NCI-H2029 treated with DMSO at 0.1 percent for 48 hours (cell line): ENCODE measurements around the gene SYT3.

Experiments used
- DNase-seq: peaks from one replicate; lab custom pipeline; 2025; lab: John Stamatoyannopoulos, UW

SYT3 gene

DNA sequence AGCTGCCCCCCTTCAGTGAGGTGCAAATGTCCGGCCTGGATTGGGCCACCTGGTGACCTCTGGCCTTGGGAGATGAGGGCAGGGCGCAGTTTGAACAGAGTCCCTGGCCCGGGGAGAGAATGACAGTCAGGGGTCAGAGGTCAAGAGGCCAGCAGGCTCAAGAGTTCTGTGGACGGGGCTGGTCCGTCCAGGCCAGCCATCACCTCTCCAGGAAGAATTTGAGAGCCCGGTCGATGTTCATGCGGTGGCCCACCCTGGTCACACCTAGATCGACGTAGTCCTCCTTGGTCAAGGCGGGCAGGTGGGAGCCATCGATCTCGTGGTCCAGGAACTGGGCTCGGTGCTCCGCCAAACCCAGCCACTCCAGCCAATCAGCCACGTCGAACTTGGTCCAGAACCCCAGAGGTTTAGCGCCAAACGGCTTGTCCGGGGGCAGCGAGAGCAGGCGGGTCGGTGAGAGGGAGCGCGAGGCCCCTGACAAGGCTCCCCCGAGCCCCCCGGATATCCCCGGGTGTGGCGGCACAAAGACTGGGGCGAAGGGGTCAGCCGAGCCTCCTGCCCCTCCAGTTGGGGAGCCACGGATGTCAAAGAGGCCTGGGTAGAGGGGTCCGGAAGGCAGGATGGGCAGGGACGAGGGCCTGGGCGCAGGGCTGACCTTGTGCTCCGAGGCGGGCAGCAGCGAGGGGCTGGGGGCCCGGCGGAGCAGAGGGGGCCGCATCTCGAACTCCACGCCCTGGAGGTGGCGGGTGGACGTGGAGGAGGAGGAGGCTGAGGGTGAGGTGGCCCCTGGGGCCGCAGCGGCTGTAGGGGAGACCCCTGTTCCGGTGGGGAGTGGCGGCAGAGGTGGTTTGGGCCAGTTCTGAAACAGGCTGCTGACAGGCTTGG lies 22.3 kb upstream of the SYT3 start:
- DNase-seq, result no peak

DNA sequence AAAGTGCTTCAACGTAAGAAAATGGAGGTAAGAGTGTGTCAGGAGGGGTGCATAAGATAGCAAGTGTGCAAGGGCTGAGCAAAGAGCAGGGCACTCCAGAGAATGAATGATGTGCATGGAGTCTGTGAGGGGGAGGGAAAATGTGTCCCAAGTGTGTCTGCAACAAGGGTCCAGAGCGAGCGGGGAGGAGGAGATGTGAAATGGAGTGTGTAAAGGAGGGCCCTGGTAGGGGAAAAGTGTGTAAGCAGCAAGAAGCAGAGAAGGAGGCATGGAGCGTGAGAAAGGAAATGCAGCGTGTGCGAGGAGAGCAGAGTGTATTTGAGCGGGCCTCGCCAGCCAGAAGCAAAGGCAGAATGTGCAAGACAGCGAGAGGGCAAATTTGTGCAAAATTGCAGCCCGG lies 21.3 kb upstream of the SYT3 start:
- DNase-seq, result no peak

DNA sequence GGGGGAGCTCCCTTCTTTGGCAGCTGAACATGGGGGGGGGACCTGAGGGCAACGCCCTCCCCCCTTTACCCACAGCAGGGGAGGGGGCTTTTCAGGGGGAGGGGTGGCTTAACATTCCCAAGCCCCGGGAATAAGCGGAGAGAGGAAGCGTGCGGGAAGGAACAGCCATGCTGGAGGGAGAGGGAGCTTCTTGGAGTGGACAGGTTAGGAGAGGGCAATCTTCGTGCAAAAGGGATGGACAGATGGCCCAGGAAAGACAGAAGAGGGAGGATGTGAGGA lies 20.3 kb upstream of the SYT3 start:
- DNase-seq, result no peak

DNA sequence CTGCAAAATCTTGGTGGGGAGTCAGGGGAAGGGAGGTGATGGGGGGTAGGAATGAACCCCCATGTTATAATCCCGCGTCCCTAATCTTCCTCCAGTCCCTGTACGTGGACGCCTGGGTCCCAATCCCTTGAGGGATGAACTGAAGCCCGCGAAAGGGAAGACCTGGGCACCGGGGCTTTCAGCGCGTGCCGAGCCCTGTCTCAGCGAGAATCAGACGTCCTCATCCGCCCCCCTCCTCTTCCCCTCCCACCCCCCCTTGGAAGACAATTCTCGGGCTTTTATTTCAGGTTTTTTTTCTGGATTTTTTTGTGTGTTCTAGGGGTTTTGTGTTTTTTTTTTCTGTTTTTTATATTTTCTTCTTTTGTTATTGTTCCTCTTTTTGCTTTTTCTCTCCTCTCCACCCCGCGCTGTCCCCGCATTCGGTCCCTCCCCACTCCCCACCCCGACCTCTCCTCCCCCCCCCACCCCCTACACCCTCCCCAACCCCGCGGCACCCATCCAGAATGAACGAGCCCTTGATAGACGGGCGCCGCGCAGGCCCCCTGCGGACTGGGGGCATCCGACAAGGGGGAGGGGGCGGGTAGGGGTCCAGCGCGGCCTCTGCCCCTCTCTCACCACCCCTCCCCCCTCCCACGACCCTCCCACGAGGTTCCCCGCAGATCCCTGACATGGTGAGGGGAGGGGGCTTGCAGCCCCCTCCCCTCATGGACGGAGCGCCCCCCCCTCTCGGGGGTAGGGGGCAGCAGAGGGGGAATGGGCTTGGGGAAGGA lies 19.8 kb upstream of the SYT3 start:
- DNase-seq, result no peak

DNA sequence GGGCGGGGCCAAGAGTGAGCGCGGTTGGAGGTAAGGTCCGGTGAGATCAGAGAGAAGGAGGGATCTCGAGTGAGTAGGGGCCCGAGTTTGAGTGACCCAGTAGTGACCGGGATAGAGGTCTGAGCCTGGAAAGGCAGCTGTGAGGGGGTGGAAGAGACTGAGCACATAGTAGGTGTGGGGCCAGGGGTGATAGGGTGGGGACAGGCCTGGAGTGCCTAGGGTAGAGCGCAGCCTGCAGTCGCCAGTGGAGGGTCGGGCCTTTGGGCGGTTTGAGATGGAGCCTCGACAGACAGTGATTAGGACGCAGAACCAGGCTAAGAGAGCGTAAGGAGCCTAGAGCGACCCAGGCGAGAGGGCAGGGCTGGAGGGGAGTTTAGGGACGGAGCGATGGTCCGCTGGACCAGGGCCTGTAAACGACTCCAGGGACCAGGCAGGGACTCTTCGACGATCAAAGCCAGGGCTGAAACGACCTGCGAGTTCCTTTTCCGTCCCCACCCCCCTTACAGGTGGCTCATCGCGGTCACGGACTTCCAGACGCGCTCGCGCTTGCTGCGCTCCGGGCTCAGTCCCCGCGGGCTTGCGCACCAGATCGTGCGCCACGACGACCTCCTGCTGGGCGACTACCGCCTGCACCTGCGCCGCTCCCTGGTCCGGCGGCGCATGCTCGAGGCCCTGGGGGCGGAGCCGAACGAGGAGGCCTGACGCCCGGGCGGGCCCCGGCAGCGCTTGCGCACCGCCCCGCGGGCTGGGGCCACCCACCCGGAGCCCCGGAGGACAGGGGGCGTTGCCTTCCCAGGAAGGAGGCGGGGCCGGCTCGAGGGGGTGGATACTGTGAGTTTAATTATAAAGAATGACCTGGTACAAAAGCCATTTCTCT lies 19.0 kb upstream of the SYT3 start:
- DNase-seq, result no peak

DNA sequence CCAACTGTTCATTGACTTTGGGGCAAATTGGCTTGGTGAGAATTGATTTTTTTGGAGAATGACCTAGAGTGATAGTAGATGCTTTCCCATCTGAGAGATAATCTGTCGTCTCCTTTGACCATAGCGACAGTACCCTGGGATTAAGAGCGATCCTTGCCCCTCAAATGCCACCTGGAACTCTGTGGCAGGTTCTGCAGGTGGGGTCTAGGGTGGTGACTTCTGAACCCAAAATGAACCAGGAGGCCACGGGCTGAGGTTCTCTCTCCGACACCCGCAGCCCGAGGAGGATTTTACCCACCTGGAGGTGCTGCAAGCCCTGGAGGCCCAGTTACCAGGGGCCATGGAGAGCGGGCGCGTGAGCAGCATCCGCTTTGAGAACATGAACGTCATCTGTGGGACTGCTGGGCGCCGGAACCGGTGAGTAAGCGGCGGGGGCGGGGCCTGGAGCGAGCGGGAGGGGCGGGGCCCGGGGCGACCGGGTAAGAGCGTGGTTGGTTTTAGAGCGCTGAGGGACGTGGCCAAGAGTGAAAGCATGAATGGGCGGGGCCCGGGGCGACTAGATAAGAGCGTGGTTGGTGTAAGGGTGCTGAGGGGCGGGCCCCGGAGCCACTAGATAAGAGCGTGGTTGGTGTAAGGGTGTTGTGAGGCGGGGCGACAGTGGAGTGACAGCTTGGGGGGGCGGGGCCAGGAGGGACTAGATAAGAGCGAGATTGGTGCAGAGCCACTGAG lies 18.2 kb upstream of the SYT3 start:
- DNase-seq, result no peak

DNA sequence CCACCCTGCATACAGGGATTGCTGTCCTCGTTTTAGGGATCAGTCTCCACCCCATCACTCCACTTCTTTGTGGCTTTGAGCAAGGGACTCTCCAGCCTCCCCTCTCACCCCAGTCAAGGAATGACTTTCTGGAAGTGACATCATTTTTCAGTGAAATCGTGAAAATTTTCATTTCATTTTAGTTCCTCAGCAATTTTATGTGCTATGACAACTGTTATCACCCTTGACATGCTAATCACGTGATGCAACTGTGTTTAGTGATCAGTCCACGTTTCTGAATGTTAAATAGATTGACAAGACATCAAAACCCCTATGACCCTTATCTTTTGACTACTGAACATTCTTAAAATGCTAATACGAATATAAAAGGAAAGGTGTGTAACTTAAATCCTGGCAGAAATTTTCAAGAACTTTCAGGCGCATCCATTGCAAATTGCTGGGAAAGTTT lies 17.6 kb upstream of the SYT3 start:
- DNase-seq, result no peak

DNA sequence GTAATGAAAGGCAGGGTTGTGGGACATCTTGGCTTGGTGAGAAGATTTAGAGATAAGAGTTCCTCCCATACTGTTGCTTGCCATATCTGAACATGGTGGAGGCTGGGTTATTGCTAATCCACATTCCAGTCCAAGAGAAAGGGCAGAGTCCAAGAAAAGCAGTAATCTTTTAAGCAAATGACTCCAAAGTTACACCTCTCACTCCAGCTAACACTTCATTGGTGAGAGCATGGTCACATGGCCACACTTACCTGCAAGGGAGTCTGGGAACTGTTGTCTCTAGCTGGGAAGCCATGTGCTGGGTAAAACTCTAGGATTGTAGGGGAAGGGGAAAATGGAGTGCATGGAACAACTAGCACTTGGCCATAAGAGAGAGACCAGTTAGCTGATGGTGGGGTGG lies 15.2 kb upstream of the SYT3 start:
- no peak for DNase-seq

DNA sequence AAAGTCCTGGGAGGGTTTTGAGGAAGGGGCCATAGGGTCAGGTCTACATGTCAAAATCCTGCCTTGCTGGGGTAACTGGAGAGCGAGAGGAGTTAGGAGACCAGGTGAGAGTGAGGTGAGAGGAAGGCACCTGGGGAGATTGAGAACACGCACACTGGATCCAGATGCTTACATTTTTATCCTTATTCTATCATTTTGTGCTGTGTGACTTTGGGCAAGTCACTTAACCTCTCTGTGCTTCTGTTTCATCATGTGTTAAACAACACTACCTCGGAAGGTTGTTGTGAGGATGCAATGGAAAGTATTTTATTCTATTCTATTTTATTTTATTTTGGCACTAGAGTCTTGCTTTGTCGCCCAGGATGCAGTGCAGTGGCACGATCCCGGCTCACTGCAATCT lies 13.0 kb upstream of the SYT3 start:
- no peak for DNase-seq

DNA sequence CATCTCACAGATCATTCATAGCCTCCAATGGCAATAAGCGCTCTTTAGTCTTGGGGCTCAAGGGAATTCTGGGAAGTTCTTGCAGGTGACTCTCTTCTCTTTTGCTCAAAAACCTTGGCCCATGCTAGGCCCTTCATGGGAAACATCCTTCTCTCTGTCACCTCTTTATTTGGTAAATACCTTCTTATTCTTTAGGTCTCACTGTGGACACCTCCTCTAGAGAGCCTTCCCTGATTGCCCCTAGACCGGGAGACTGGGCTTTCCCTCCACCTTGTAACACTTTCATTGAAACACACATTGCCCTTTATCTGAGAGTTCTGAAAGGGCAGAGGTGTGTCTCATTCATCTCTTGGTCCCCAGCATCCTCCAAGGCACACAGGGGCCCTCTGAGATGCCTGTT lies 11.5 kb upstream of the SYT3 start:
- DNase-seq, result no peak

DNA sequence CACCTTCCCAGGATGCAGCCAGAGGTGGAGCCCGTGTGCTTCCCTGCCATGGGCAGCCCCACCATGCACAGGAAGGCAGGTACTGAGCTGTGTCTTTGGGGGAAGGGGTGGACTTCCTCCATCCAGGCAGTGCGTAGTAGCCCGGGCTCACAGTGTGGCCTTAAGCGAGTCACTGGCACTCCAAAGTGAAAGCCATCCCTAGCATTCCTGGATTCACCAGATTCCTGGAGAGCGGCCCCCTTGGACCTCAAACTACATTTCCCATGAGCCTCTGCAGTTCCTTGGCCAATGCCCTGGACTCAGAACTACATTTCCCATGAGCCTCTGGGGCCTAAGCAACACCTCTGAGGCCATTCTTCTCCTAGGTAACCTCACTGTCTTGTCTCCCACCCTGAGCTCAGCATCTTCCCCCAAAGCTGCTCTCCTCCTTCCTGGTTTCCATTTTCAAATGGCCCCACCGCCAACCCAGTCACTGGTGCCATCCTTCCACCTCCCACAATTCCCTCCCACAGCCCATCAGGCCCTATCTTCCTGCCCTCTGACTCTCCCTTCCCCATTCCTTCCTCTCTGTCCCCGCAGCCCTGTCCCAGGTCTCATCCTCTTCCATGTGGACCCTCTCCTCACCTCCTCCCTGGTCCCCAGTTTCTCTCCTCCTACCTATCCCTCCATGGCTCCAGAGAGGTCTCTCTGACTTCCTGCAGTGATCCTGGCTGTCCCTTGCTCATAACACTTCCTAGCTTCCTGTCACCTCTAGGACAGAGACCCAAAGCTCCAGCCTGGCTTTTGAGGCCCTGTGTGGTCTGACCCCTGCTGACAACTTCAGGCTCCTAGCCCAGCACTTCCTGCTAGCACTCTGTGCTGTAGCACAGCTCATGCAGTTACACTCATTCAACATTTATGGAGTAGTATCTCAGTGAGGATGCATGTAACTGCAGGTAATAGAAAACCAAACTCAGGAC lies 10.0 kb upstream of the SYT3 start, which contains the start of gene C19orf81:
C19orf81 (plus strand) TSS at position 13 of the 959 bp plus-strand sequence; CDS start at position 13, 0 bp downstream.
- DNase-seq, result no peak

DNA sequence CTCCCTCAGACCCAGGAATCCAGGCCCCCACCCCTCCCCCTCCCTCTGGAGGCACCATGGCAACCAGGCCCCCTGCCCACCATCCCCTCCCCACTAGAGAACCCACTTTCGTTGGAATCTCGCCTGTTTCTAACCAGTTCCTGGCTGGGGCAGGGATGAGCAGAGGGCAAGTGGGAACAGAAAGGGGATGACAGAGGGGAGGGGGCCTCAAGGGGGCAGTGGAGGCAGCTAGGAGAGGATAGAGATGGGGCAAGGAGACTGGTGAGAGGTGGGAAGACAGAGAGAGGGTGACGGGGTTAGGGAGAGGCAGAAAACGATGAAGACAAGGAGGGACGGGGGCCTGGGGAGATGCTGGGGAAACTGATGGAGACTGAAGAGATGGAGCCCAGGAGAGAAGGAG lies 9.0 kb upstream of the SYT3 start:
- DNase-seq, result no peak

DNA sequence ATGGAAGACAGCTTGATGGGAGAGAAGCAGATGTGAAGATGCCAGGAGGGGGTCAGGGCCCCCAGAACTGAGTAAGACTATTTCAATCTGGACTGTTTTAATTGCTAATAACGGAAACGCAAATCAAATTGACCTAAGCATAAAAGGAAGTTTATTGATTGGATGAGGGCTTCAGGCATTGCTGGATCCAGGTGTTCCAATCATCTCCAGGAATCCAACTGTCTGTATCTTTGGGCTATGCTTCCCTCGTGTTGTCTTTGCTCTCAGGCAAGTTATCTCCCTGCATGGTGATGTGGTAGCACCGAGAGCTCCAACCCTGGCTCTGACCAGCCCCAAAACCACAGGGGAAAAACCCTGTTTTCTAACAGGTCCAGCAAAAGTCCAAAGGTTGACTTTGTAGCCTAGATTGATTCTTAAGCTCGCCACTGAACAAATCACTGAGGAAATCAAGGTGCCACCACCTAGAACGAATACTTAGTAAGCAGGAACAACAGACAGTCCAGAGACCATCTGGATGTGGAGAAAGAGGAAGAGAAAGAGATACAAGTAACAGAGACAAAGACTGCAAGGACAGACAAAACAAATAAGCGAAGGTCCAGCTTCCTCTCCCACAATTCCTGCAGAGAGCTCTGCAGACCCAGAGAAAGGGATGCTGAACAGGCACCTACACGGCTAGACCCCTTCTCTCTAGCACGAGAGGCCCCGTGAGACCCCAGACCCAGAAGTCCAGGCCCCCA lies 8.4 kb upstream of the SYT3 start:
- DNase-seq, result no peak

DNA sequence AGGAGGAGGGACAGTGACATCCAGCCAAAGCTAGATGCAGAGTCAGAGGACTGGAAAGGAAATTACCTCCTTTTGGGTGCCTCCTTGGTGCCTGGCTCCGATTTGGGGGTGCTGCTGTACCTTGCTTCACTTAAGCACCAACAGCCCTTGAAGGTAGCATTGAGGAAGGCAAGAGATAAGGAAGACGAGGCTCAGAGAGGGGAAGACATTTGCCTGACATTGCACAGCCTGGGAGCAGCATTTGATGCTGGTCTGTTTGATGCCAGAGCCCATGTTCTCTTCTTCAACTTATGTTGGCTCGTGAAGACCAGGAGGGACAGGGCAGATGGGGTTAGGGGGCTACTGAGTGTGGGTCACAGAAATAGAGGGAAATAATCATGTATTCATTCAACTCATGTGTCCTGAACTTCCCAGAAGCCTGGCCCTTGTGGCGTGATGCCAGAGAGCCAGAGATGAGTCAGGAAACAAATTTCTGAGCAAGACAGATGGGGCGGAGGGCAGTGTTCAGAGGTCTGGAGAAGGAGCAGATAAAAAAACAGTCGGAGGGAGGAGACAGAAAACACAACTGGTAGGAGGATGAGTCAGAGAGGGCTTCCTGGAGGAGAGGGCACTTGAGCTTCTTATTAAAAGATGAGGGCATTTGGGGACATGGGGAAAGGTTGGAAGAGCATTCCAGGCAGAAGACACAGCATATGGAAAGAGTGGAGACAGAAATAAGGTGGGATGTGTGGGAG lies 6.6 kb upstream of the SYT3 start:
- DNase-seq, result no peak

DNA sequence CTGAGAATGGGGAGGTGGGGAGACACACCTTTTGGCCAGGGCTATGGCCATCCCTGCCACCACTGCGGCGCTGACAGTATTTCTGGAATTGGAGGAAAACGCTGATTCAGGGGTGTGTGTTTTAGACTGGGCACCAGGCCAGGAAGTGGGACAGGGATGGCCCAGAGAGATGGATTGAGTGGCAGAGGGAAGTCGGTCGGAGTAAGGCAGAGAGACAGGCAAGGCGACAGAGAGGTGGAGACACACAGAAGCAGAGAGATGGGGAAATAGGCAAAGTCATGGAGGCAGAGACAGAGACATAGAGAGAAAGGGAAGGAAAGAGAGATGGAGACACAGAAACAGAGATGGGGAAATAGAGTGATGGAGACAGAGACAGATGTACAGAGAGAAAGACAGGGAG lies 5.4 kb upstream of the SYT3 start:
- no peak for DNase-seq

DNA sequence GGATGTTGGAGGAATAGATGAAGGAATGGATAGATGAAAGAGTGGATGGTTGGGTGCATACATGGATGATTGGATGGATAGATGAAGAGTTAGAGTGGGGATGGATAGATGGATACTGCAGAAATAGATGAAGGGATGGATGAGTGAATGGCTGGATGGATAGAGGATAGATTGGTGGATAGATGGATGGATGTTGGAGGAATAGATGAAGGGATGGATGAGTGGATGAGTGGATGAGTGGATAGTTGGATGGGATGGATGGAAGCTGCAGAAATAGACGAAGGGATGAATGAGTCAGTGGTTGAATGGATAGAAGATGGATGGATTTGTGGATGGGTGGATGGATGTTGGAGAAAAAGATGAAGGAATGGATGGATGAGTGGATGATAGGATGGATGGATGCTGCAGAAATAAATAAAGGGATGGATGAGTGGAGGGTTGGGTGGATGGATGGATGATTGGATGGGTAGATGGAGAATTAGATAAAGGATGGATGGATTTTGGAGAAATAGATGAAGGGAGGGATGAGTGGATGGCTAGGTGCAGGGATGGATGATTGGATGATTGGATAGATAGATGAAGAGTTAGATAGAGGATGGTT lies 4.7 kb upstream of the SYT3 start:
- DNase-seq, result no peak

DNA sequence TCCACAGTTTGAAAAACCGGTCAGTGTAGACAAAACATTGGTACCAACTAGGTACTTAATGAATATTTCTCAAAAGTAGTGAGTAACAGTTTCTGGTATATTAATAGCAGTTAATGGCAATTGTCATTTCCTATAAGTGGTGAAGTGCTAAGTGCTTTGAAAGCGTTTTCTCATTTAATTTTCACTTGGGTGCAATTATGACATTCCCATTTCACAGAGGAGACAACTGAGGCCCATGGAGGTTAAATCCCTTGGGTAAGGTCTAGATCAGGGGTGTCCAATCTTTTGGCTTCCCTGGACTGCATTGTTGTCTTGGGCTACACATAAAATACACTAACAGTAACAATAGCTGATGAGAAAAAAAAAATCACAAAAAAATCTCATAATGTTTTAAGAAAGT lies 687 bp upstream of the SYT3 start:
- DNase-seq, result no peak

DNA sequence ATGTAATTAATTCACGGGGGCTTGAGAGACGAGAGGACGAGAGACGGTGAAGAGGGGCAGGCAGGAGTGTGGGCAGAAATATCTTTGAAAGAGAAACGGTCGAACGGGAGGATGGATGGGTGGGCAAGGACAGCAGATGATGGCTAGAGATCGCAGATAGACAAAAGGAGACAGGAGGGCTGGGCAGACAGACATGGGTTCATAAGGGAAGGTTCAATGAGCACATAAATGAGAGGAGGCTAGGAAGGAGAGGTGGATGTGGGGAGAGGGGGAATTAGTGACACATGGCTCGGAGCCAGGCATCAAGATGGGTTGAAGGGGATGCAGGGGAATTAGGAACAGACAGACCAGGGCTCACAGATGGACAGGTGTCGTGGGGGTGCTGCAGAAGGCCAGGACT lies 1.1 kb downstream of the SYT3 start:
- DNase-seq, result no peak
